ENCODE measurements around the gene OR2B2.

Gene OR2B2

DNA sequence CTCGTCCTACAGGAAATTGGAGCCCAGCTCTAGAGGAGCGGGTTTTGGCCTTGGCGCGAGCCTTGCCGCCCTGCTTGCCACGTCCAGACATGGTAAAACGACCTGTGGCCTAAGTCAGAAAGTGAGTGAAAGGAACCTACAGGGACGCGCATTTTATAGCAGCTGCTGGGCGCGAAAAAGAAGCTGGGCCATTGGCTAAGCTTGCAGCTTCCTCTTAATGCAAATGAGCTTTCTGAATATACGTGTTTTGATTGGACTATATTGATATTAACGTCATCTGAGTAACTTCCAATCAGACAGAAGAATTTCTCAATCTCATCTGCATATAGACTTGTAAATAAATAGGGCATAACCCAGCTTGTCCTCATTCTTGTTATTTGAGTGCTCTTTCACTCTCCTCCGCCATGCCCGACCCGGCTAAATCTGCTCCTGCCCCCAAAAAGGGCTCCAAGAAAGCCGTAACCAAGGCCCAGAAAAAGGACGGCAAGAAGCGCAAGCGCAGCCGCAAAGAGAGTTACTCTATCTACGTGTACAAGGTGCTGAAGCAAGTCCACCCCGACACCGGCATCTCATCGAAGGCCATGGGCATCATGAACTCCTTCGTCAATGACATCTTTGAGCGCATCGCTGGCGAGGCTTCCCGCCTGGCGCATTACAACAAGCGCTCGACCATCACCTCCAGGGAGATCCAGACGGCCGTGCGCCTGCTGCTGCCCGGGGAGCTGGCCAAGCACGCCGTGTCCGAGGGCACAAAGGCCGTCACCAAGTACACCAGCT lies 18.9 kb downstream of the OR2B2 start:
- DNase-seq = no peak

- no peak for DNase-seq
Observed at GRCh38 chr6:27892649-27893058, 19.5 kb downstream of the OR2B2 start.

DNA sequence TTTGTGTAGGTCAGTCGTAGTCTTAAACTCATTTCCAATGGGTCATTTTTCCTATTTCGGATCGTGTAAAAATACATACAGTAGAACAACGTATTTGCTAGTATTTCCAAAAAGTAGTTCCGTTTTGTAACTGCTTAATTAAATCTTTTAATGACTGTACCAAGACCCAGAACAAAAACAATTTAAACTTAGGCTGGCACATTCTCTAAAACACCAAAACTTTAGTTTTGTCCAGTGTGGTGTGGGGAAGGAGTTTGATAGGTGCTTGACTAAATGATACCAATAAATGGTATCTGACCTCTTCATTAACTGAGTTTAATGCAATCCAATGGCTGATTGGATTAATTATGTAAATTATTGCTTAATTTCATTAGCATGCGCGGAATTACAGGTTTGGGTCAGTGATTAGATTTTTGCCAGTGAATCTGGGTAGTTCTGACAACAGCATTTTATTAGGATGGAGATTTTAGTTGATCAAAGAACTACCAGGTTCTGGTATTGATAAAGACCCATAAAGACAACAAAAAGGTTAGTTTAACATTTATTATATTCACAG lies 20.8 kb downstream of the OR2B2 start:
- no peak for DNase-seq

DNA sequence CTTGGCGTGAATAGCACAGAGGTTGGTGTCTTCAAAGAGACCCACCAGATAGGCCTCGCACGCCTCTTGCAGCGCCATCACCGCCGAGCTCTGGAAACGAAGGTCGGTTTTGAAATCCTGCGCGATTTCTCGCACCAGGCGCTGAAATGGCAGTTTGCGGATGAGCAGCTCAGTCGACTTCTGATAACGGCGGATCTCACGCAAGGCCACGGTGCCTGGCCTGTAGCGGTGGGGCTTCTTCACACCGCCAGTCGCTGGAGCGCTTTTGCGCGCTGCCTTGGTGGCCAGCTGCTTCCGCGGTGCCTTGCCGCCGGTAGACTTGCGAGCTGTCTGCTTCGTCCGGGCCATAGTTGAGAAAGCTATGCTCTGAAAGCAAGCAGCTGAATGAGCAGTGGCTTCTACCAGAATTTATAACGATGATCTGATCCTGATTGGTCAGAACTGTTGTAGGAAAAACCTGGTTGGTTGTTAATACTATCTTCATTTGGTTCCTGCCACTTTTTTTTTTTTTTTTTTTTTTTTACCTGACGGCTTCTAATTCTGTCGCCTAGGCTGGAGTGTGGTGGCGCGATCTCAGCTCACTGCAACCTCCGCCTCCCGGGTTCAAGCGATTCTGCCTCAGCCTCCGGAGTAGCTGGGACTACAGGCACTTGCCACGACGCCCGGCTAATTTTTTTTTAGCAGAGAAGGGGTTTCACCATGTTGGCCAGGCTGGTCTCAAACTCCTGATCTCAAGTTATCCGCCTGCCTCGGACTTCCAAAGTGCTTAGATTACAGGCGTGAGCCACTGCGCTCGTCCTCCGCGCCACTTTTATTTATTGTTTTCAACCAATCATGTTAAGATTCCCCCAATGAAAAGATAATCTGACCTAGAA lies 21.5 kb downstream of the OR2B2 start:
- no peak for DNase-seq

DNA sequence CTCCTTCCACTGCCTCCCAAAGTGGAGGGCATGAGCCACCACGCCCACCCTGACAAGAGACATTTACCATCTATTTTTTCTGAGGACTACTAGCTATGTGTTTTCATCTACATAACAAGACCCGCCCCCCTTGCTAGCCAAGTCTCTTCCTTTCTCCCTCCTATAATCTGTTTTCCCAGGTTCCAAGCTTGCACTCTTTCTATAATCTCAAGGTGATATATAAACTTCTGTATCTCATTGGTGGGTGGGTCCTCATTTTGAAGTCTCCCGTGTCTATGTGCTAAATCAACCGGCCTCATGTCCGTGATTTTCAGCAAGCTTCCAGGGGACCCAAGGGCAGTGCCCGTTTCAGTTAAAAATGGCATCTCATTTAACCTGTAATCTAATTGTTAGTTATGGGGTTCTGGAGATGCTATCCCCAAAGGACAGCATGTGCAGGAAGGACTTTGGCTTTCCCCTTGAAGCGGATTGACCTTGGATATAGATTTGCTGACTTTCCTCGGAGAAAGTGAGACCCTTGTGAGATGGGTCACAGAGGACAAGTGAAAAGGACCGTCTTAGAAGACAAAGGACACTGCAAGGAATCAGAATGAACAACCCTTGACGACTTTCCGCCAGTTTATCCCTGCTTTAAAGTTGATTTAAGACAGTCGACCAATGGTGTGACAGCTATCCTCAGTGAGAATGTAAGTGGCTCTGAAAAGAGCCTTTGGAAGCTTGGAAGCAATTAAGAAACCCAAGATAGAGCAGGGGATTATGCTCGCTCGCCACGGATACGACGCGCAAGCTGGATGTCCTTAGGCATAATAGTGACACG lies 22.4 kb downstream of the OR2B2 start:
- DNase-seq = no peak

- no peak for DNase-seq
Observed at GRCh38 chr6:27889275-27889627, 22.9 kb downstream of the OR2B2 start.

- DNase-seq = no peak
Observed at GRCh38 chr6:27888566-27888965, 23.6 kb downstream of the OR2B2 start.

DNA sequence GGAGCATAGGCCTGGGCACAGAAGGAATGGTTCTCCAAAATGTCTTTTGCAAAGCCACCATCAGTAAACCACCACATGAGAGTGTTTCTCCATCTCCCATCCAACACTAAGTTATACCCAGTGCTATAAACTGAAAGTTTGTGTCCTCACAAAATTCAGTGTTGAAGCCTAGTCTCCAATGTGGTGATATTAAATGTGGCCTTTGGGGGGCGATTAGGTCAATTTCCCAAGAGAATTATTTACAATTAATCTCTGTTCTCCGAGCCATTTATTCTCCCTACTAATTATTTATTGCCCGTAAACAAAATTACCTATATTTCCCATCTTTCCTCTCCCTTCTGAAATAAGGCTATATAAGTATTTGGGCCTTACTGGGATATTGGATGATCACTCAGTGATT lies 26.1 kb downstream of the OR2B2 start:
- no peak for DNase-seq

- no peak for DNase-seq
Observed at GRCh38 chr6:27883136-27883535, 29.1 kb downstream of the OR2B2 start.

DNA sequence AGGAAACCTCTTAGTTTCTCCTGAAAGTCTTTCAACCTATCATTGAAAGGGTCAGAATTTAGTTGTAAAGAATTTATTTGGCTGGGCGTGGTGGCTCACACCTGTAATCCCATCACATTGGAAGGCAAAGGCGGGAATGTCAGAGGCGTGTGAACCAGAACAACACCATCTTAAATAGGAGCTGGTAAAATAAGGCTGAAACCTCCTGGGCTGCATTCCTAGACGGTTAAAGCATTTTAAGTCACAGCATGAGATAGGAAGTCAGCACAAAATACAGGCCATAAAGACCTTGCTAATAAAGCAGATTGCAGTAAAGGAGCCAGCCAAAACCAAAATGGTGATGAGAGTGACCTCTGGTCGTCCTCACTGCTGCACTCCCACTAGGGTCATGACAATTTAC lies 29.6 kb downstream of the OR2B2 start:
- no peak for DNase-seq

- DNase-seq = no peak
Observed at GRCh38 chr6:27879837-27880236, 32.4 kb downstream of the OR2B2 start.

DNA sequence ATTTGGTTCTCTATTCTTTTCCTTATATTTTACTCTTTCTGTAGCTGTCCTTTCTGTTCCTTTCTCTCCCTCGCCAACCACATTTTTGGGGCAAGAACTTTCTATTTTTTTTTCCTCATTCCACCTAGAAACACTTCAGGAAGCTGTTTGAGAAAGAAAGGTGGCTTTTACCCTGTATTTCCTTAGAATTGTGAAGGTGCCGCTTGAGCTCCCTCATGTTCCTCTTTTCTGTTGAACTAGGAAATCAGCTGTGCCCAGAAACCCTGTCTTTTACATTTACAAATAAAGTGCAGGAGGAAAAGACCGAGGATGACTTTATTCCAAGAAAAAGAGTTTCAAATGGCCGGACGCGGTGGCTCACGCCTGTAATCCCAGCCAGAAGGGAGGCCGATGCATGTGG lies 38.2 kb downstream of the OR2B2 start:
- DNase-seq = no peak

DNA sequence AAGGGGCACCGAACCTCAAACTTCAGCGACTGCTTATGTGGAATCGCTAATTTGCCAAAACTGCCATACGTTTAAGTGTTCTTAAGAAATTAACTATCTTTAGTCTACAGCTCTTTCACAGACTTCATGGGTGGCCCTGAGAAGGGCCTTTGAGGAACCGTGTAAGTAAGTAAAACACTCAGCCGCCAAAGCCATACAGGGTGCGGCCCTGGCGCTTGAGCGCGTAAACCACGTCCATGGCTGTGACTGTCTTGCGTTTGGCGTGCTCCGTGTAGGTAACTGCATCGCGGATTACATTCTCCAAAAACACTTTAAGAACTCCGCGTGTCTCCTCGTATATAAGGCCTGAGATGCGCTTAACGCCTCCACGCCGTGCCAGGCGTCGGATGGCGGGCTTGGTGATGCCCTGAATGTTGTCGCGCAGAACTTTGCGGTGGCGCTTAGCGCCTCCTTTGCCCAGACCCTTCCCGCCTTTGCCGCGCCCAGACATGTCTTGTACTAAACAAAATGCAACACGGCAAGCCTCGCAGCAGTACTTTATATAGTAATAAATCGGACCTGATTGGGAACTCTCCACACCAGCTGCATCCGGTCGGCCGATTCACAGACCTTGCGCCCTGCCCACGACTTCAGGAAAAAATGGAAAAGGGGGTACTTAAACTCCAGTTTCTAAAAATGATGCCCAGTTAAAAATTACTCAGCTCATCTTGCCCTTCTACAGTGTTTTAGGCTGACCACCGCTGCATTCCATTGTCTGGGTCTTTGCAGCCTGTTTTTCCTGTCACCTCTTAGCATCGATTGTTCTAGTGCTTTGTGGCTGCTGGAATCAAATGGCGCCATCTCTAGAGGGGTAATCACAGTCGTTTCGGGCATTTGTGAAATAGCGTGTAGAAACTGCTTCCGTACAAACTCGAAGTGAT lies 38.9 kb downstream of the OR2B2 start:
- DNase-seq = no peak

DNA sequence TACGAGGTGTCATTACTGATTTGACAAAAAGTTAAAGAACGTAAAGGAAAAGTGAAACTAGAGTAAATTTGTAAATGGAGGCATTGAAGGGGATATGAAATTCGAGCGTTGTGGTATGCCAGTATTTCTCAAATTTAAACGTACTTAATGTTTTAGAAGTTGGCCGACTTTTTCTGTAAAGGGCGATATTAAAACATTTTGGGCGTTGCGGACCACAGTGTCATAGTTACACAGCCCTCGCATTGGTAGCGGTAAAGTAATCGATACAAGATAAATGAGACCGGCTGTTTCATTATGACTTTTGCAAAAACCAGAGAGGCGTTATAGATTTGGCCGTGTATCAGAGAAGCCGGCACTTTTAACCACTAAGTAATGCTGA lies 39.6 kb downstream of the OR2B2 start:
- no peak for DNase-seq

GRCh38 chr6:27871924-27872638 lies 40.1 kb downstream of the OR2B2 start:
- DNase-seq = no peak

DNA sequence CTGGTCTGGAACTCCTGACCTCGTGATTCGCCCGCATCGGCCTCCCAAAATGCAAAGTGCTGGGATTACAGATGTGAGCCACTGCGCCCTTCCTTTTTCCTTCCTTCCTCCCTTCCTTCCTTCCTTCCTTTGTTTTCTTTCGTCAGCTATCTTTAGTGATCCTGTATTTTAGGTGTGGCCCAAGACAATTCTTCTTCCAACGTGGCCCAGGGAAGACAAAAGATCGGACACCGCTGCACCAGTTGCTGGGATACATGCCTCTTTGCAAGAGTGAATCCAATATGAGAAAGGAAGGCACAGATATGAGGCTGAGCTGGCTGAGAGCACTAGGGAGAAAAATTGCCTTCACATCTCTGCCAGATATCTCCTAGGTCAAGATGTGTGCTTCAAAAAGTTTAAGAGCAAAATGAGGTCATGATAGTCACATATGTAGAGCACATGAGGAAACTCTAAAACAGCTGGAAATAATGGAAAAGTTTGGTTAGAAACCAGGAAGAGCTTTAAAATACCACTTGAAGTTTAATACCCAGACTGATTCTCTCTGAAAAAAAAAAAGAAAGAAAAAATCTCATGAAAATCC lies 41.8 kb downstream of the OR2B2 start:
- DNase-seq = no peak

DNA sequence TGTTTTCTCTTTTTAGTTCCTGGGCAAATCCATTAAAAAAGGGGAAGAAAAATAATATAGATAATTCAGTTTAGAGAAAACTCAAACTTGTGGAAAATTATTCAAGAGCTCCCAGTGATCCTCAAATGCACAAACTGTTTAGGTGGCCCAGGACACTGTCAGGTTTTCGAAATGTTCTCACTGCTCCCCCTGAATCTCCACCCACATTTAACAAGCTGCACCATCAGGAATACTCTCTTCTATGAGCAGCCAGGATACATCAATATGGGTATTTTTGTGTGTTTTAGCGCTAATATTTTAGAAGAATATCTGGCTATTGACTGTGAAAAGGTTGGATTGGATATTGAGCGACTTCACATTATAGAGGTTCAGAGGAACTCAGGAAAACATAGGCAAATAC lies 43.9 kb downstream of the OR2B2 start:
- no peak for DNase-seq

DNA sequence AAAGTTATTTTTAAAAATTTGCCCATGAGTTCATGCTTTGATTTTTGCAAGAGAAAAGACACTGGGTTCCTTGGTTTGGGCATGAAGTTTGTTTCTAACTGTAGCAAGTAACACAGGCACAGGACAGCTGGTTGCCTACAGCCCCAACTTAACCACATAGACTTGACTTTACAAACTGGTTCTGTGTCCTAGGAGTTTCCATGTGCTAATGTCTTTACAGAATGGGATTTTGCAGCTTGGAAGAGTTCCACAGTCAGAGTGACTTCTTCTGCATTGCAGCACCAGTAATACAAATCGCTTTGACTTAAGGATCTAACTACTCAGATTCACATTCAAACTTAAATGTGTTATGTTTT lies 44.3 kb downstream of the OR2B2 start:
- no peak for DNase-seq

DNA sequence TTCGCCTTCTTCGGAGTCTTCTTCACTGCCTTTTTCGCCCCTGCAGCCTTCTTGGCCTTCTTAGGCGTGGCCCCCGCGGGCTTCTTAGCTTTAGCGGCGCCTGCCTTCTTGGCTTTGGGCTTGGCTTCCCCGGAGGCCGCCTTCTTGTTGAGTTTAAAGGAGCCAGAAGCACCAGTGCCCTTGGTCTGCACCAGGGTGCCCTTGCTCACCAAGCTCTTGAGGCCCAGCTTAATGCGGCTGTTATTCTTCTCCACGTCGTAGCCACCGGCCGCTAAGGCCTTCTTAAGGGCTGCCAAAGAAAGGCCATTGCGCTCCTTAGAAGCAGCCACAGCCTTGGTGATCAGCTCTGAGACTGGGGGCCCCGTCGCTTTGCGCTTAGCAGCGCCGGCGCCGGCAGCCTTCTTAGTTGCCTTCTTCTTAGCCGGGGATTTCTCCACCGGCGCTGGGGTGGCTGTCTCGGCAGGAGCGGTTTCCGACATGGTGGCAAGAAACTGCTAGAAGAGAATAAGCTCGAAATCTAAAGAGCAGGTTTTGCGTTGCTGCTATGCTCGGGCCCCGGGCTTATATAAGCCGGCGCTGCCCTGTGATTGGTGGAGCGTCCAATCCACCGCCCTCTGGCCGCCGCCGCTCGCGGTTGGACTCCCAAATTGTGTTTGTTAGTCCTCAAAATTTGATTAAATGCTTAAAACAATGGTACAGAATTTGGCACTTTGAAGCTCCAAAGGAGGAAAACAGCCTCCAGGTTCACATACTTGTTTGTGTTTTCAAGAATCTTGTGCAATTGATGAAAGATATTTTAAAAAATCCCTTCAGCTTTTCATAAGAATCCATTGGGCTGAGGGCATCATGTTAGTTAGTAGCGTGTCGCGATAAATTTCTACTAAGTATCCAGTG lies 44.9 kb downstream of the OR2B2 start:
- no peak for DNase-seq

Data from cortex of kidney (tissue), 1 donor.